Tibial nerve (tissue), 4 donors: ENCODE measurements around the gene SPG11.

Experiments used
- CTCF ChIP-seq, 5 experiments: fragments of 200-600 bp in 3 of 5; fragments of 450-650 bp in 2 of 5; sonication (generic) in 3 of 5; IDR thresholded peaks; one replicate each; pipeline ENCODE4 v1.5.1; 2016 to 2019; ENCODE audit warnings: antibody characterized with exemption in 5 of 5, mild to moderate bottlenecking in 3 of 5, moderate library complexity in 2 of 5
- EP300 ChIP-seq, 2 donors: sonication (generic); formaldehyde crosslinking; IDR thresholded peaks; one replicate each; pipeline ENCODE4 v1.6.1; 2017; ENCODE audit warnings: antibody characterized with exemption in 2 of 2, mild to moderate bottlenecking in 1 of 2

- TF ChIP-seq CTCF (IDR thresholded peaks at IDR 0.05) (no peak), EP300 (IDR thresholded peaks at IDR 0.05) (no peak)
These were observed 8.6 kb downstream of the SPG11 start for GRCh38 chr15:44654858-44655257.
